ENCODE results near the gene SPON2.

The SPON2 gene

GRCh38 chr4:1172971-1173757 lies 781 bp upstream of the SPON2 start:
- DNase-seq (ENCODE audit: extremely low read depth in 1 of 2, low read depth in 1 of 2): no peak

DNA sequence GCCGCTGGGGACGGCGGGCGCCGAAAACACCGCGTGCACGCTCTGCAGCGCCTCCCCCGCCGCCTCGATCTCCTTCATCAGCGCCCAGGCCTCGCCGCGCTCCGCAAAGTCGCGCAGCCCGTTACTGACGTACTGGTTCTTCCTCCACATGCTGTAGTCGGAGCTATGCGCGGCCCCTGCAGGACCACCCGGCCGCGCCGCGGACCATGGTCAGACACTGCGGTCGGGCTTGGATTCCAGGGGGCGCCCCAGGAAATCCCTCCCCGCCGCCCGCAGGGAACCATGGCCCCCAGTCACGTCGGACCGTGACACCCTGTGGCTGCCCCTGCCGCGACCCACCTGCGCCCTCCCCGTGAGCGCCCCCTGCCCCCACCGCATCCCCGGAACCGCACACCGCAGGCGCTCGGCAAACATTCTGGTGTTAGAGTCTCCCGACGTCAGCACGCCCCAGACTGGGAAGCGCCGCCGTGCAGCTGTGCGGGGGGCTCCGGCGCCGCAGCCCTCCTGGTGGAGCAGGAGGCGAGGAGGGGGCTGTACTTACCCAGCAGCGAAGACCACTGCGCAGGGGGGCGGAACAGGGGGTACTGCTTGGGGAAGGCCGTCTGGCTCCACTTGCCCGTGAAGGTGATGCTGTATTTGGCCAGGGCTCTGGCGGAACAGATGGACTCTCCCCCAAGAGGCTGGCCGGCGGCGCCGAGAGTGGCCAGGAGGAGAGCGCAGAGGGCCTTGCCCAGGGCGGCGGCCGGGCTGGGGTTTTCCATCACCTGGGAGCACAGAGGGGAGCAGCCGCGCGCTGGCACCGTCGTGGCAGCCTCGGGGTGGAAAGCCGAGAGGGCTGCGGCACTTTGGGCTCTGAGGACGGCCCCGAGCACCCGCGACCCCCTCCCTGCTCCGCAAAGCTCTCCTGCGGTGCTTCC lies 814 bp downstream of the SPON2 start:
- peak in 1 of 2 donors; percentile 17 for DNase-seq (ENCODE audit: extremely low read depth in 1 of 2, low read depth in 1 of 2)

DNA sequence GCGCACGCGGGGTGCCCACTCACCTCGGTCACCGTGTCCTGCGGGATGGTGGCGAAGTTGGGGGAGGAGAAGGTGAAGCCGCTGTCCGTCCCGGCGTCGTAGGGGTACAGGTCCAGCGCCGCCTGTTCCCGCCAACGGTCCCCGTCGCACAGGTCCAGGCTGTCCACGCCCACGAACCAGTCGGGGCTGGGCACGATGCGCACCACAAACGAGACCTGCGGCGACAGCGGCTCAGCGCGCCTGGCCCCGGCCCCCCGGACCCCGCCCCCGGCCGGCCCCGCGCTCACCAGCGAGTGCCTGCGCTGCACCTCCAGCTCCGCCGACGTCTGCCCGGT lies 1.4 kb downstream of the SPON2 start:
- DNase-seq (ENCODE audit: extremely low read depth in 1 of 2, low read depth in 1 of 2): no peak

DNA sequence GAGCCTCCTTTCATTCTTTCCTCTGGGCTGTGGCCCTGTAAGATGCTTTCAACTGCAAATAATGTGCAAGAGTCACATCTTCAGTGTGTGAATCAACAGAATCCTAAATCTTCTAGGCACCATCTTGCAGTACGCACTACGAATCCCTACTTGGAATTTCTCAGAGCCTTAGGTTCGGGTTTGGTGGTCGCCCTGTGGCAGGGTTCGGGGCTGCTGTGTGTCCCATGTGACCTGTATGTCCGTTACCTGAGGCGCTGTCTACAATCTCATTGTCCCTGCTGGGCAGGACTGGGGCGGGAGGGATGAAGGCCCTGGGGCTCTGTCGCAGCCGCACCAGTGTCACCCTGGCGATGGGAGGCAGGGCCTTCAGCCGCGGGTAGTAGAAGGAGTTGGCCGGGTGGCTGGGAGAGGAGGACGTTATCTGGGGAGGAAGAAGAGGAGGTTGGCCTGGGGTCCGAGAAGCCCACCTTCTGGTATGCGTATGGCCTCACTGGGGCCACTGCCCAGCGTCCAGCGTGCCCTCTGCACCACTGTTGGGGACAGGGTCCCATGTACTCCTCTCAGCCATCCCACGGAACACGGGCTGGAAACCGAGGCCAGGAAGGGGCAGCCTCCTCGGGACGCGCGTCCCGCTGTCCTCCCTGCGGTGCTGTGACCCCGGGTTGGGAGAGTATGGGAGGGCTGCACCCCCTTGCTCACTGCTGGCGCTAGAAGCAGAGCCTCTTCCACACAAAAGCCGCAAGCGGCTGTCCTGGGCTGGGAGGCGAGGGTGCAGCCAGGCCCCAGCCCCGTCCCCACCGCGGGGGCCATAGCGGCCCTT lies 2.0 kb downstream of the SPON2 start:
- no peak for DNase-seq (ENCODE audit: extremely low read depth in 1 of 2, low read depth in 1 of 2)

- no peak for DNase-seq (ENCODE audit: extremely low read depth in 1 of 2, low read depth in 1 of 2)
Observed at GRCh38 chr4:1169691-1170096, 2.7 kb downstream of the SPON2 start.

DNA sequence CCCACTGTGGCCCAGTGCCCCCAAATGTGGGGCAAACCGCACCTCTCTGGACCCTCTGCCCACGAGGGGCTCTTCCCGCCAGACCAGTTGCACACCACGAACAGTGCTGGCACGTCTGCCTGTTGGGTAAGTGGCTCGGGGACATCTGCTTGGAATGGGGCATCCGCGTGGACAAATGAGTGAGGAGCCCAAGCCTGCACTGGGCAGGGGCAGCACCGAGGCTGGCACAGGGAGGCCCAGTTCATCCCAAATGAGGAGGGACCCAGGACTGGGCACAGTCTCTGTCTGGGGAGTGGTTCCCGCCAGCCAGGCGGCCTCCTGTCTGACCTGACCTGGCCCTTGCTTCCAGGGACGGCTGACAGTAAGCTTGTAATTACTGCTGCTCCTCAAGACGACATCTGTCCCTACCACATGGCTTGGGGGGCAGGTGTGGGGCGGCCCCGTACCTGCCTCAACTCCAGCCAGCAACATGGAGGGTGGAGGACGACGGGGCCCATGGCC lies 3.2 kb downstream of the SPON2 start:
- no peak for DNase-seq (ENCODE audit: extremely low read depth in 1 of 2, low read depth in 1 of 2)

DNA sequence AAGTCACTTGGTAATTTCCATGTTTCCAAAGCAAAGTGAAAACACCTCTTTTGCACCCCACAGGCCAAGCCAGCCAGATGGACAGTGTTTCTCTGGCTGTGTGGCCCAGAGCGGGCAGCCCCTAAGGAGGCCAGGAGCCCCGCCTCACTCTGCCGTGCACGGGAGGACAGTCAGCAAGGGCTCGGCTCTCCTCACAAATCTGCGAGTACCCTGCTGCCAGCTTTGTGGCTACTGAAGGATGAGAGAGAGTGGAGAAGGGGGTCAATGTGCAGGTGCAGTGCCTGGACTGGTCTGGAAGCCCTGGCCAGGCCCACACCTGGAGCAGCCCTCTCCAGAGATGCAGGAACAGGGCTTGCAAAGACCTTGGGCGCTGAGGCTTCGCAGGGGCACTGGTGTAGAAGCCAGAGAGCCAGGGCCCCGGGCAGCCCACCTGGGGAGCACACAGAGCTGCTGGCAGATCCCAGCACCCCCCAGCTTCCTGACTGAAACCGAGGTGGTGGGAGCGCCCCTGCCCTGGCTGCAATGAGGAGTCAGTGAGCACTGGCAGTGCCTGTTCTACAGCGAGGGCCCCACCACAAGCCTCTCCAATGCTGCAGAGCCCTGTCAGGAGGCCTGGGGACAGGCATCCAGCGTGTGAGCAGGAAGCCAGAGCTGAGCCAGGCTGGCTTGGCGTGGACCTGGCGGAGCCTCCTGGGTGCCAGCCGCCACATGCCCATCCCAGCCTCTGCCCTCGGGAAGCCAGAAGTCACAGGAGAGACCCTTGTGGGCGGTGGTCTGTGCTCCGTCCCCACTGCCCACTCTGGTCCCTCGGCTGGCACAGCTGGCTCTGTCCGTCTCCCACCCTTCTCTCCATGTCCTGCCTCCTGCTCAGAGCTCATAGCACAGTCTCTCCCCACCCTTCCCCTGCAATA lies 3.9 kb downstream of the SPON2 start:
- no peak for DNase-seq (ENCODE audit: extremely low read depth in 1 of 2, low read depth in 1 of 2)

DNA sequence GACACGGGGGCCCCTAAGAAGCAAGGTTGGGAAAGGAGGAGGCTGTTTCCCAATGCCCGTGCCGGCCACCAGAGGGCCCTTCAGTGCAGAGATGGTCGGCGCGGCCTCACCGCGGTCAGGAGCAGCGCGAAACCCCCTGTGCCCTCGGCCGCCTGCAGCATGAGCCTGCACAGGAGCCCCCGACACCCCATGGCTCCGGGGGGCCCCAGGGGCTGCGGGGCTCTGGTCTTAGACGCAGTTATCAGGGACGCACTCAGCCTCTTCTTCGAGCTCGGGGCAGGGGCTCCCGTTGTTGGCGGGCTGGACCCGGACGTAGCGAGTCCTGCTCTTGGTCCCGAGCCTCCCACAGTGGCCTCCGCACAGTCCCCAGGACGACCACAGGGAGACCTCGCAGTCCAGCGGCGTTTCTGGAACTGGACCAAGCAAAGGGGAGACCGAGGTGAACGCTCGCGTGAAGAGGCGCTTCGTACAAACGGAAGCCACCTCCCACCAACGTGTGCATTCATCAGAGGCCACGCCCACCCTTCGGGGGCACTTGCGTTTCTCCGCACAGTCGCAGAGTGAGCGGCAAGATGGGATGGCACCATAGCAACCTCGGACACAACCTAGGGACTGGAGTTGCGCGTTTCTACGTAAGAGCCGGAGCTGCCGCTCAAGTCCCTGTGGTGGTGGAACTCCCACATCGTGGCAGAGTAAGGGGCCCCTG lies 5.0 kb downstream of the SPON2 start:
- DNase-seq (ENCODE audit: extremely low read depth in 1 of 2, low read depth in 1 of 2): peak; percentile 69 to 90

GRCh38 chr4:1166509-1167243 lies 5.7 kb downstream of the SPON2 start:
- no peak for DNase-seq (ENCODE audit: extremely low read depth in 1 of 2, low read depth in 1 of 2)

DNA sequence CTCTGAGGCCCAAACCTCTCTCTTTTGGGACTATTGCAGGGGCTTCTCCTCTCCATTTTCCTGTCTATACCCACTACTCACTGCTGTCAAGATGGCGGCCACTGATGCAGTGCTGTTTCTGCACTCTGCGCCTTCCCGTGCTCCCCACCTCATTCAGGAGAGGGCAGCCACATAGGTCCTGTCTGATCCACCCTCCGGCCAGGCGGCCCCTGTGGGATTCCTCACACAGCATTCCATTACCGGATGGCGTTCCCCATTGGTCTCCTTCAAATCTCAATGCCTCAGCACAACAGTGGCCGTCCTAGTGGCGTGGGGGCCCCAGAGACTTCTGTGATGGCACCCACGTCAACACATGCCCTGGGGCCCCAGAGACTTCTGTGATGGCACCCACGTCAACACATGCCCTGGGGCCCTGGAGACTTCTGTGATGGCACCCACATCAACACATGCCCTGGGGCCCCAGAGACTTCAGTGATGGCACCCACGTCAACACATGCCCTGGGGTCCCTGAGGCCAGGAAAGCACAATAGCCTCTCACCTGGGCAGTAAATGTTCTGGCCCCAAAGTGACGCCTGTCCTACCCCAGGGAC lies 7.3 kb downstream of the SPON2 start:
- no peak for DNase-seq (ENCODE audit: extremely low read depth in 1 of 2, low read depth in 1 of 2)

DNA sequence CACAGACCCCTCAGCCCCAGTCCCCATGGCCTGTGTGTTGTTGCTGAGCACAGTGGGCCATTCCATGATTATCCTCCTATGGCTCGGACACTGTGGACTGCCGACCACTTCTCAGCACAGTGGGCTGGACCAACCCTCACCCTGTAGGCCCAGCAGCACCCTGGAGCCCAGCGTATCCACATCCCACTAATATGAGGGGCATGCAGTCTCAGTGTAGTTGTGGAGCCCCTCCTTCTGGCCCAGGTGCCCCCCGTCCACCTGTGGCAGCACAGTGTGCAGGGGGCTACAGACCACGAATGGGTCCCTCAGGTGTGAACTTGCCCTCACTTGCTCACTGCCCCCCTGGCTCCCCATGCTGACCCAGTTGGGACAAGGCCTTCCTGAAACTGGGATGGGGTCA lies 7.9 kb downstream of the SPON2 start:
- no peak for DNase-seq (ENCODE audit: extremely low read depth in 1 of 2, low read depth in 1 of 2)

DNA sequence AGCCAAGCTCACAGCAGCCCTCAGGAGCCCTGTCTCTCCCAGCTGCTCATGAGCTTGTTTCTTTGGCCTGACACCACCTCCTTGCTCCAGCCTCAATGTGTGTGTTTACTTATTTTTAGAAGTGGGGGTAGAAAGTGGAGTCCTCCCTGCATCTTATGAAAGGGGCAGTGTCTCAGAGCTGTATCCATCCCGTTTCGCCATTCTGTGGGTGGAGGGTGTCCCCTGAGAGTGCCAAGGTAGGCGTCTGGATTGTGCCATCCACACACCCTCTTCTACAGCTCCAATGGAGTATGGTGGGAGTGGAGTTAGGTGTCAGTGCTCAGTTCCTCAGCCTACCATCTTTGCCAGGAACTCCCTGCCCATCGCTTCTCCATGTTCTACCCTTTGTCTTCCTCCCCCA lies 8.3 kb downstream of the SPON2 start:
- no peak for DNase-seq (ENCODE audit: extremely low read depth in 1 of 2, low read depth in 1 of 2)

DNA sequence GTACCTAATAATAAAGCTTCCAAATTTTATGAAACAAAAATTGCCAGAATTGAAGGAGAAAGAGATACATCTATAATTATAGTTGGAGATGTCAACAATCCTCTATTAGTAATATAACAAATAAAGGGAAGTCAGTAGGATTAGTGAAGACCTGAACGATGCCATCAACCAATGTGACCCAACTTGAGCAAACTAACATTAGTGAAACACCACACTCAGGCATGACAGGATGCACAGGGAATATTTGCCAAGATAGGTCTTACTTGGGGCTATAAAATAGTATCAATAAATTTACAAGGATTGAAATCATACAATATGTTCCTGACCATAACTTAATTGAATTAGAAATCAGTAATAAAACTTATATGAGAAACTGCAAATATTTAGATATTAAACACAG lies 12.0 kb downstream of the SPON2 start:
- DNase-seq (ENCODE audit: extremely low read depth in 1 of 2, low read depth in 1 of 2): no peak

DNA sequence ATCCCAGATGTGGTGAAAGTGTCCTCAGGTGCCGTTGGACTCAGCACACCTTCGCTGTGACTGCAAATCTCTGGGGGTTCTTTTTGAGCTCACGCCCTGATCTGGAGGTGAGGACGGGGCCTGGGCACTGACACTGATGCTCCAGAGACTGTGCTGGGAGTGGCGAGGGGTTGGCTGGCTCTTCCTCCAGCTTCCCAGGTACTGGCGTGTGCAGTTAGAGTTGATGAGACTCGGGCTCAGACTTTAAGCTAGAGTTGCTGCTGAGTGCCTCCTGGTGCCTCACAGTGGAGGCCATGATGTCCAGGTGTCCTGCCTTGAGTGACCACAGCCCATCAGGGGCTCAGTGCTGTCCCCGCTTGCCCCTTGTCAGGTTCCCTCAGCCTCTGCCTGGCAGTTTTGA lies 16.3 kb downstream of the SPON2 start:
- no peak for DNase-seq (ENCODE audit: extremely low read depth in 1 of 2, low read depth in 1 of 2)

DNA sequence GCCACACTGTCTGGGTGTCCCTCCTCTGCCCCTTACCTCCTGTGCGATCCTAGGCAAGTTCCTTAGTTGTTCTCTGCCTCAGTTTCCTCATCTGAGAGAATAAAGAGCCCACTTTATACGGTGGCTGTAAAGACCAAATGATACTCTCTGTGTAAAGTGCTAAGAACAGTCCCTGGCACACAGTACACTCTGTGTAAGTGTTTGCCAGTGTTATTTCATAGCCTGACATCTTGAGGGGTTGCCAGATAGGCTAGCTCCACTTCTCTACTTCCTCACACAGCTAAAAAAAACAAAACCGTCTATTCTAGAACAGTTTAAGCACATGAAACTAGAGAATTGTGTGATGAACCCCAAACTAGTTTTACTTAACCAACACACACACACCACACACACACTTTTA lies 17.1 kb downstream of the SPON2 start:
- DNase-seq (ENCODE audit: extremely low read depth in 1 of 2, low read depth in 1 of 2): no peak

DNA sequence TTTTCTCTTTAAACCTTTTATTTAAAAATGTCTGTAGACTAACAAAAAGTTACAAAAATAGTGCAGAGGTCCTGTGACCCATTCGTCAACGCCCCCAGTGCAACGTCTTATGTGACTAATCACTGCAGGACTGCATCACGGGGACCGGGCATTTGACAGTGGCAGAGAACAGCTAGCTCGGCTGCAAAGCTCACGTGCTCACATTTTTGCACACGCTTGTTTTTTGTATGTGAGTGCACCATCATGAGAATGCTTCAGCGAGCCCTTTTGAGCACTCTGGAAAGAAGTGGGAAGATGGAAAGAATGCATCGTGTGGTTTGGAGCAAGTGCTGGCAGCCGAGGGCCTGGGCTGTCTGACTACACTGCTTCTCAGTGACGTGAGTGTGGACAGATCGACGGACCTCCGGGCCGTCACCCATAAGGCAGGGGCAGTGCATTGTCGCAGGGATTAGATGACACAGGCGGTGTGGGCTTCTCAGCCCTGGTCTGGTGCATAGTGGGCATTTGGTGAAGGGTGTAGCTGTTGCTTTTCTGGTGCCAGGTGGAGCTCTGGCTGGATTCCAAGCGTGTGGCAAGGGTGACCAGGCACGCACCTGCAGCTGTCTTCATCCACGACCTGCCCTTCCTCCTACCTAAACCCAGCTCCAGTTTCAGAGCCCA lies 17.7 kb downstream of the SPON2 start:
- DNase-seq (ENCODE audit: extremely low read depth in 1 of 2, low read depth in 1 of 2): no peak

DNA sequence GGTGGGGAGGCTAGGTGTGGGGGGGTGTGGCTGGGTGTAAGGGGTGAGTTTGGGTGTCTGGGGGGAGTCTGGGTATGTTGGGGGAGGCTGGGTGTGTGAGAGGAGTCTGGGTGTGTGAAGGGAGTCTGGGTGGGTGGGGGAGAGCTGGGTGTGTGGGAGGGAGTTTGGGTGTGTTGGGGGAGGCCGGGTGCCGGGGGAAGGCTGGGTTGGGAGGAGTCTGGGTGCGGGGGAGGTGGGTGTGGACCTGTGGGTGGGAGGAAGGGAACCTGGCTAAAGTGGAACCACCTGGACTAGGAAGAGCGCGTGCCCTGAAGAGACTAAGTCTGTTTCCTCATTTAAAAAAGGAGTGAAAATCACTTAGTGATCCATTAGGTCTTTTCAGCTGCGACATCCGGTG lies 18.3 kb downstream of the SPON2 start:
- DNase-seq (ENCODE audit: extremely low read depth in 1 of 2, low read depth in 1 of 2): no peak

GRCh38 chr4:1153567-1154090 lies 18.8 kb downstream of the SPON2 start:
- DNase-seq (ENCODE audit: extremely low read depth in 1 of 2, low read depth in 1 of 2): no peak
